GM04504 (cell line): Measurements from ENCODE around the gene OR56A5.

ENCODE experiments used
- DNase-seq: peaks from one replicate; pipeline ENCODE4 v3.0.0-alpha.2; 2012; ENCODE audit warnings: low read depth

The OR56A5 gene

DNA sequence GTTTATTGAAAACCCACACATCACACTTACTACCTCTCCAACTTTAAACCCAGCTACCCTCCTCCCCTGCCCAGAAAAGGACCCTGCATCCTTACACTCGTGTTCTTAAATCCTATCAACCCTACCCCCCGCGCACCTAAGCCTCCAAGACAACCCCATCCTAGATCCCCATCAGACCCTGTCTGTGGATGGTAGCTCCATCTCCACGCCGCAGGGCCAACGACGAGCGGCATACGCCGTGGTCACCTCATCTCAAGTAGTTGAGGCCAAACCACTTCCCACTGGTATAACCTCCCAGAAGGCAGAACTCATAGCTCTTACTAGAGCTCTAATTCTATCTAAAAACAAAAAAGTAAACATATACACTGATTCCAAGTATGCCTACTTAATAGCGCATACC is 35.6 kb downstream of the OR56A5 start:
- no peak for DNase-seq

DNA sequence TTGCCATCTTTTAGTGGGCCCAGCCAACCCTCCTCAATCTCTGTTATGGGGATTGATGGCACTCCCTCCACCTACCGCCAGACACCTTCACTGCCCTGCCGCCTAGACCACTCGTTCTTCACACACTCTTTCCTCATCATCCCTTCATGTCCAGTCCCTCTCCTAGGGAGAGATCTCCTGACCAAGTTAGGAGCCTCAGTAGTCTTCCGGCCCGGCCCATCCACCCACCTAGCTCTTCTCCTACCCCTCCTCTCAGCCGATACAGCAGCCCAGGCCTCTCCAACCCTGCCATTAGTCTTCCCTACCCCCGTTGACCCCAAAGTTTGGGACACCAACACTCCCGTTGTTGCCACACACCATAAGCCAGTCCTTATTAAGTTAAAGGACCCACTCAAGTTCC is 37.2 kb downstream of the OR56A5 start:
- no peak for DNase-seq

- DNase-seq: no peak
These were observed 37.7 kb downstream of the OR56A5 start for GRCh38 chr11:5930614-5931013.

GRCh38 chr11:5929571-5930368 is 38.5 kb downstream of the OR56A5 start:
- no peak for DNase-seq

- no peak for DNase-seq
These were observed 39.5 kb downstream of the OR56A5 start for GRCh38 chr11:5928811-5929210.

GRCh38 chr11:5928271-5928670 is 40.0 kb downstream of the OR56A5 start:
- DNase-seq: no peak

- no peak for DNase-seq
These were observed 44.5 kb downstream of the OR56A5 start for GRCh38 chr11:5923794-5924193.

GRCh38 chr11:5923427-5923776 is 44.9 kb downstream of the OR56A5 start:
- no peak for DNase-seq

DNA sequence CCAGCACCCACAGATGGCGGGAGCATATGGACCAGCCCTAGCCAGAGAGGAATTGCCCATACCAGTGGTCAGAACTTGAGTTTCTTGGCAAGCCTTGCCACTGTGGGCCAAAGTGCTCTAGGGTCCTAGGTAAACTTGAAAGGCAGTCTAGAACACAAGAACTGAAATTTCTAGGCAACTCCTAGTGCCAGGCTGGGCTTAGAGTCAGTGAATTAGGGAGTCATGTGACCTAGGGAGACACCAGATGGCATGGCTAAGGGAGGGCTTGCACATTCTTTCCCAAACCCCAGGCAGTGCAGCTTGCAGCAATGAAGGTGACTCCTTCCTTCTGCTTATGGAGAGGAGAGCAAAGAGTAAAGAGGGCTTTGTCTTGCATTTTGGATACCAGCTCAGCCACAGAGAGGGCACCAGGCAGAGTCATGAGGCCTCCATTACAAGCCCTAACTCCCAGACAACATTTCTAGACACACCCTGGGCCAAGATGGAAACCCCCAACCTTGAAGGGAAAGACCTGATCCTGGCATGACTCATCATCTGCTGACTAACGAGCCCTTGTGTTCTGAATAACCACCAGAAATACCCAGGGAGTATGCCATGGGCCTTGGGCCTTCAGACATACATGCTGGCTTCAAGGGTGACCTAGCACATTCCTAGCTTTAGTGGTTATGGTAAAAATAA is 45.4 kb downstream of the OR56A5 start:
- DNase-seq: no peak
